GM12873 (cell line): Measurements from ENCODE around the gene INPP1.

Experiments used
- TF ChIP-seq, protein P1 (sequence below): IDR thresholded peaks from 2 replicates; pipeline ENCODE4 v1.5.1; 2012; ENCODE audit warnings: low read depth, mild to moderate bottlenecking, moderate library complexity, low read length, control low read depth; ENCODE audit not compliant: insufficient read depth; ENCODE audit errors: missing control alignments

Gene INPP1

DNA sequence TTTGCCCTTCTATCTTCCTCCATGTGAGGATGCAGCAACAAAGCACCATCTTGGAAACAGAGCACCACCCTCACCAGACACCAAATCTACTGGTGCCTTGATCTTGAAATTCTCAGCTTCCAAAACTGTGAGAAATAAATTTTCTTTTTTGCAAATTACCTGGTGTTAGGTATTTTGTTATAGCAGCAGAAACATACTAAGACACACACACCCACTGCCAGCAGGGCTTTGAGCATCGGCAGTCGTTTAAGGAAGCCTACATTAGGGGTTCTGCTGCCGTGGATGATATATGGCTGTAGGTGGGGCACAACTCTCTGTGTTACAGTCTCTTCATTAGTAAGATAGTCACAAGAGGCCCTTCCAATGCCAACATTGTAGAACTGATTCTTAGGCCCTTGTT, 44.0 kb downstream of the INPP1 start:
- TF ChIP-seq, protein P1, sequence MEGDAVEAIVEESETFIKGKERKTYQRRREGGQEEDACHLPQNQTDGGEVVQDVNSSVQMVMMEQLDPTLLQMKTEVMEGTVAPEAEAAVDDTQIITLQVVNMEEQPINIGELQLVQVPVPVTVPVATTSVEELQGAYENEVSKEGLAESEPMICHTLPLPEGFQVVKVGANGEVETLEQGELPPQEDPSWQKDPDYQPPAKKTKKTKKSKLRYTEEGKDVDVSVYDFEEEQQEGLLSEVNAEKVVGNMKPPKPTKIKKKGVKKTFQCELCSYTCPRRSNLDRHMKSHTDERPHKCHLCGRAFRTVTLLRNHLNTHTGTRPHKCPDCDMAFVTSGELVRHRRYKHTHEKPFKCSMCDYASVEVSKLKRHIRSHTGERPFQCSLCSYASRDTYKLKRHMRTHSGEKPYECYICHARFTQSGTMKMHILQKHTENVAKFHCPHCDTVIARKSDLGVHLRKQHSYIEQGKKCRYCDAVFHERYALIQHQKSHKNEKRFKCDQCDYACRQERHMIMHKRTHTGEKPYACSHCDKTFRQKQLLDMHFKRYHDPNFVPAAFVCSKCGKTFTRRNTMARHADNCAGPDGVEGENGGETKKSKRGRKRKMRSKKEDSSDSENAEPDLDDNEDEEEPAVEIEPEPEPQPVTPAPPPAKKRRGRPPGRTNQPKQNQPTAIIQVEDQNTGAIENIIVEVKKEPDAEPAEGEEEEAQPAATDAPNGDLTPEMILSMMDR, result no peak

DNA sequence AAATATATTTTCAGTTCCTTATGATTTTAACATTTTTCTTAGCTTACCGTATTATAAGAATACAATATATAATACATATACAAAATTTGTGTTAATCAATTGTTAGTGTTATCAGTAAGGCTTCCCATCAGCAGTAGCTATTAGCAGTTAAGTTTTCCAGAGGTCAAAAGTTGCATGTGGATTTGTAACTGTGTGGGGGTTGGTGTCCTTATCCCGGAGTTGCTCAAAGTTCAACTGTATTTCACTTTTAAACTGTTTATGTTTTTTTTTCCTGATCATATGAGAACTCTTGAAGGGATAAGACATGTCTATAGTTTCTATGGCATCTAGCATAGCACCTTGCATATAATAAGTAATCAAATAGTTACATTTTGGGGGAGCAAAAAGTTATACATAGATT, 52.9 kb downstream of the INPP1 start:
- TF ChIP-seq, protein P1, result no peak

DNA sequence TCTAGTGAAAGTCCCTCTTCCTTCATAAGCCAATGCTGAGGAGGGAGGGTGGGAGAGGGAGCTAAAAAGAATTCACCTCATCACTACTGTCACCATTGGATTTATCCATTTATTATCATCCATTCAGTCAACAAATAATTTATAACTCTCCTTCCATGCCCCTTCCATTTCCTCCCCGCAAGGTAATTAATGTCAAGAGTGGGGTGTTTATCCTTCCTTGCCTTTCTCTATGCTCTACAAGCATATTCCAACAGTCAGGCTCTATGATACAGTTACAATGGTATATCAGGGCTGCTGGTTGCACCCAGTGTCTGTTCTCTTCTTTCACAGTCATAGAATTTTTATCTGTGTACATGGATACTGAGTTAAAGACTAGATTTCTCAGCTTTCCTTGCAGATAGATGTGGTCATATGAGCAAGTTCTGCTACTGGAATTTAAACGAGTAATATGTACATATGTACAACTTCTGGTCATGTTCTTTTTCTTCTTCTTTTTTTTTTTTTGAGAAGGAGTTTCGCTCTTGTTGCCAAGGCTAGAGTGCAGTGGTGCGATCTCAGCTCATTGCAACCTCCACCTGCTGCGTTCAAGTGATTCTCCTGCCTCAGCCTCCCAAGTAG, 59.7 kb downstream of the INPP1 start:
- TF ChIP-seq, protein P1, result no peak

DNA sequence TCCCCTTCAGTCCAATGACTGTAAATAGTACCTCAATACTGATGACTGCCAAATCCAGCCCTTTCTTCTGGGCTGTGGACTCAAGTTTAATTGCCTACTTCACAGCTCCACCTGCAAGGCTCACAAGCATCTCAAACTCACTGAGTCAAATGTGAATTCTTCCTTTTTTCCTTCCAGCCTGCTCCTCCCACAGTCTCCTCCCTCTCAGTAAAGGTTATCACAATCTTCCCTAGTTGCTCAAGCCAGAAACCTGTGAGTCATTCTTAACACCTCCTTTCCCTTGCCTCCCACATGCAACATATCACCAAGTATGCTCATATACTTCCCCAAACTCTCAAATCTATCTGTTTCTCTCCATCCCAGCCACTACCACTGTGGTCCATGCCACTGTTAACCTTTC, 61.1 kb downstream of the INPP1 start:
- TF ChIP-seq, protein P1, result no peak

DNA sequence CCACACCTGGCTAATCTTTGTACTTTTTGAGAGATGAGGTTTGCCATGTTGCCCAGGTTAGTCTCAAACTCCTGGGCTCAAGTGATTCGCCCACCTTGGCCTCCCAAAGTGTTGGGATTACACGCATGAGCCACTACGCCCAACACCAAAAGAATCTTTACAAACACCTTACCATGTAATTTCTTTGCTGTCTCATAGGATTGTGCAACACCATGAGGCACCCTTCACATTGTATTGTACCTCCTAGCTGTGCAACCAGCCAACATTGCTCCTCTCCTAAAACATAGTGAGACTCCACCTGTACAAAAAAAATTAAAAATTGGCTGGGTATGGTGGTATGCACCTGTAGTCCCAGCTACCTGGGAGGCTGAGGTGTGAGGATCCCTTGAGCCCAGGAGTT, 61.7 kb downstream of the INPP1 start:
- TF ChIP-seq, protein P1, result no peak

DNA sequence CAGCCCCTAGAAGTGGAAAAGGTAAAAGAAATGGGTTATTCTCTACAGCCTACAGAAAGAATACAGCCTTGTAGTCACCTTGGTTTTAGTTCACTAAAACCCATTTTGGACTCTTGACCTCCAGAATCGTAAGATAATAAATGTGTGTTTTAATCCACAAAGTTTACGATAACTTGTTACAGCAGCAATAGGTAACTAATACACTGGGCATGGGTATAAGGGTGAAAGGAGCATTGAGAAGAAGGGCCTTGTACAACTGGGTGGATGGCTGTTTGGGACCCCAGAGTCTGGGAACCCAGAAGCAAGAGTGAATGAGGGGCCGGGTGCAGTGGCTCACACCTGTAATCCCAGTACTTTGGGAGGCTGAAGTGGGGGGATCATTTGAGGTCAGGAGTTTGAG, 62.6 kb downstream of the INPP1 start:
- TF ChIP-seq, protein P1, result no peak

DNA sequence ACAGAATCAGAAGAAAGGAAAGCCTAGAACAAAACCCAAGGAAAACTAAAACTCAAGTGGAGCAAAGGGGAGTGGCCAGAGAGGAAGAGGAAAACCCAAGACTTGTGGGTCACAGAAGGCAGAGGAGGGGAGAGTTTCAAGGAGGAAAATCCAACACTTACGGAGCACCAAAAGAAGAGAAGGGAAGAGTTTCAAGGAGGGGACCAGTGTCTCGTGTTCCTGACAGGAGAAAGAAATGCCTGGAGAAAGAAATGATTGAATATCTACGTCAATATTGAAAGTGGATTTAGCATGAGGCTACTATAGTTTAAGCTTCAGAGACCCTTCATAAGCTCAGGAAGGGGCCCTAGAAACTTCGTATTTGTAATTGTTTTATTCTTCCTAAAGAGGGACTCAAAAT, 63.4 kb downstream of the INPP1 start:
- TF ChIP-seq, protein P1, result no peak
